Heart left ventricle (tissue), 13 donors: ENCODE results near the gene RPL37A.

Experiments used
- CTCF ChIP-seq, 12 donors: fragments of 200-600 bp; sonication (generic) in 4 of 12; IDR thresholded peaks; one replicate each; pipeline versions ENCODE4 v1.5.0 to v1.8.0; 2018 to 2022; ENCODE audit warnings: antibody characterized with exemption in 12 of 12, mild to moderate bottlenecking in 5 of 12
- POLR2A ChIP-seq, 2 donors: fragments of 450-650 bp; IDR thresholded peaks; one replicate each; pipeline ENCODE4 v1.6.1; 2017; ENCODE audit warnings: antibody characterized with exemption in 2 of 2, mild to moderate bottlenecking in 2 of 2, moderate library complexity in 2 of 2
- donor health status: ischemic (EF 13 %, LVEDD 7.1; RV severe dilation, severe dysfunction).
- donor health status: DM: no; HTN: yes; CAD: no.
- donor health status: DM: no; HTN: no; CAD: no.
- donor health status: ischemic (EF 25% LVEDD 6.9; RV normal size, moderate dysfunction).
- donor health status: ischemic (EF 25% LVEDD 5.7; RV mildly dilated, moderate dysfunction).
- donor health status: ischemic (EF 35%, LVEDD 5.7; RV mildly dilated, moderate dysfunction).
- donor health status: nonischemic (EF 11% LVEDD 7.7; RV severe dilation, severe dysfunction).
- donor health status: DM: yes; HTN: yes; CAD: no.
- donor health status: PGD.
- donor health status: ischemic (EF 29% LVEDD 5.4; RV normal size, mild dysfunction).
- donor health status: nonischemic (EF 23%, LVEDD 6.1; RV moderate dilation, normal function).

GRCh38 chr2:216522892-216523502 lies 24.4 kb downstream of the RPL37A start:
- TF ChIP-seq CTCF (IDR thresholded peaks at IDR 0.05): no peak
- no peak for TF ChIP-seq POLR2A (IDR thresholded peaks at IDR 0.05)
